K562 (cell line): ENCODE measurements around the gene USP10. TPM values are rescaled to one million over a fixed set of nuclear protein-coding genes. Genes with fewer than 3 reads are reported as not detected.

ENCODE experiments used
- ADNP ChIP-seq: fragments of 200-800 bp; sonication (Bioruptor generic); IDR thresholded peaks from 2 replicates; pipeline ENCODE4 v1.6.1; 2016; ENCODE audit warnings: missing genetic modification characterization, missing compliant biosample characterization
- ARNT ChIP-seq, 2 experiments: fragments of 450-650 bp; IDR thresholded peaks; 2 replicates each; pipeline ENCODE4 v1.6.1; 2016; ENCODE audit warnings: mild to moderate bottlenecking in 1 of 2
- PCBP2 ChIP-seq: fragments of 200-400 bp; formaldehyde crosslinking; IDR thresholded peaks from 2 replicates; pipeline ENCODE4 v1.6.1; 2018; ENCODE audit warnings: low read length, low read depth, mild to moderate bottlenecking, moderate library complexity; ENCODE audit not compliant: poor library complexity, severe bottlenecking
- YY1 ChIP-seq, 3 experiments: IDR thresholded peaks; 2 replicates each; pipeline ENCODE4 v1.6.1; 2011; ENCODE audit warnings: low read length in 2 of 3, mild to moderate bottlenecking in 2 of 3, moderate library complexity in 2 of 3, borderline replicate concordance in 1 of 3, control low read depth in 1 of 3, low read depth in 1 of 3; ENCODE audit not compliant: insufficient read depth in 3 of 3, insufficient replicate concordance in 2 of 3, control insufficient read depth in 1 of 3, insufficient read length in 1 of 3; ENCODE audit errors: extremely low read depth in 1 of 3
- ZNF217 ChIP-seq: sonication (generic); formaldehyde crosslinking; IDR thresholded peaks from 2 replicates; pipeline ENCODE4 v1.8.0; 2022; ENCODE audit warnings: mild to moderate bottlenecking, missing genetic modification reagents
- polyA plus RNA-seq, 8 experiments: library from polyadenylated mRNA; depleted of rRNA in 4 of 8; stranded (reverse) in 5 of 8; unstranded in 3 of 8; fragments of >200 nt; fragmentation: Nextera tagmentation in 2 of 8; fragmentation: Illumina TruSeq in 1 of 8; extraction: Ambion mirVana in 2 of 8; extraction: Trizol in 1 of 8; gene quantifications; 2 replicates each; pipeline versions ENCODE4 v1.2.1 to v1.2.3, GENCODE V29; 2011 to 2014; ENCODE audit warnings: inconsistent platforms in 1 of 8, missing spikeins in 1 of 8
- total RNA-seq, 7 experiments: library from RNA; depleted of rRNA in 6 of 7; stranded (reverse); fragments of >200 nt in 6 of 7; fragmentation: Illumina TruSeq in 2 of 7; extraction: Trizol in 2 of 7; gene quantifications; 2 replicates each; pipeline versions ENCODE4 v1.2.1 to v1.2.3, GENCODE V29; 2011 to 2021; ENCODE audit warnings: low replicate concordance in 1 of 7
- TF ChIP-seq, protein P1 (sequence below), 2 experiments: fragments of 450-650 bp; conservative IDR thresholded peaks; 2 replicates each; pipeline ENCODE4 v1.6.1; 2017; ENCODE audit warnings: mild to moderate bottlenecking in 2 of 2, moderate library complexity in 2 of 2
- TF ChIP-seq, protein P2 (sequence below), 2 experiments: fragments of 450-650 bp; IDR thresholded peaks; 2 replicates each; pipeline ENCODE4 v1.6.1; 2018; ENCODE audit warnings: mild to moderate bottlenecking in 2 of 2, low read depth in 1 of 2; ENCODE audit not compliant: partially characterized antibody in 2 of 2
- TF ChIP-seq, protein P3 (sequence below): fragments of 250-450 bp; sonication (Bioruptor Pico); IDR thresholded peaks from 2 replicates; pipeline ENCODE4 v1.8.0; 2022; ENCODE audit warnings: inconsistent platforms
- TF ChIP-seq, protein P4 (sequence below): fragments of 450-650 bp; IDR thresholded peaks from 2 replicates; pipeline ENCODE4 v1.6.1; 2016; ENCODE audit warnings: borderline replicate concordance
- TF ChIP-seq, protein P5 (sequence below), 2 experiments: IDR thresholded peaks in 1 of 2; conservative IDR thresholded peaks in 1 of 2; 2 replicates each; pipeline ENCODE4 v1.6.1; 2016; ENCODE audit warnings: low read depth in 2 of 2, mild to moderate bottlenecking in 1 of 2, missing compliant biosample characterization in 1 of 2, missing genetic modification characterization in 1 of 2, moderate library complexity in 1 of 2

USP10 gene
- total and polyA plus RNA-seq, 9 of the 15 experiments (the other 6 are each of a cell fraction or from before 2014, with no cell fraction given), result 61.7 to 197 (median 116) TPM

DNA sequence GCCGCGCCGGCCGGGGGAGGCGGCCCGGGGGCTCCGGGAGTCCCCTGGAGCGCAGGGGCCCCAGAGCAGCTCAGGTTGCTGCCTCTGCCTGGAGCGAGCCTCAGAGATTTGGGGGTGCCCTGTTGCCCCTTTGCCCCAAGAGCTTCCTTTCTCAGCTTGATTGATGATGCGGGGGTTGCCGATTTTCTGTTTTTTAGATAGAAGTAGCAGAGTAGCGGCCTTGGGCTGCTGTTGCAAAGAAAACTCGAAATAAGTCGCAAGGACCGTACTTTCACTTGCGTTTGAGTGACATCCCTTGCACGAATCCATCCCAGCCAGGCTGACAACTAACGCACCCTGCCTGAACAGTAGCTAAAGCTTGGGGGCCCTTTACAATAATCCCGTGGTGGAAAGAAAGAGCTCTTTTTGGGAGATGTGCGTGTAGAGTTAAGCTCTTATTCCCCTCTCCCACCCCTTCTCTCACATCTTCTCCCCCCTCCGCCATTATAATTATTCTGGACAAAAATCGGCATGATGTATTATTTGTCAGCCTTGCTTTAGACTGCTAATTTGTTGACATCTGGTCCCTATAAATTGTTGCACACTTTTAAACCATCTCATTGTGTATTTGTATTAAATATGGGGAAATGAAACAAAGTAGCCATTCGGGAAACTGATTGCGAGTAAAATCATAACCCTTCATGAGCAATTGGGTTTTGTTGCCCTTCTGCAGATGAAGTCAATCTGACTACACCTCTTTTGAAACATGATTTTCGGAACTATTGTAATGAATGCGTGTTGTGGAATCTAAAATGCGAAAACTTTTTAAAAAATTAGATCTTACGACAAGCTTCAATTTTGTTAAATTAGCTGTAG is 873 bp downstream of the USP10 start (continued):
- TF ChIP-seq, protein P1, sequence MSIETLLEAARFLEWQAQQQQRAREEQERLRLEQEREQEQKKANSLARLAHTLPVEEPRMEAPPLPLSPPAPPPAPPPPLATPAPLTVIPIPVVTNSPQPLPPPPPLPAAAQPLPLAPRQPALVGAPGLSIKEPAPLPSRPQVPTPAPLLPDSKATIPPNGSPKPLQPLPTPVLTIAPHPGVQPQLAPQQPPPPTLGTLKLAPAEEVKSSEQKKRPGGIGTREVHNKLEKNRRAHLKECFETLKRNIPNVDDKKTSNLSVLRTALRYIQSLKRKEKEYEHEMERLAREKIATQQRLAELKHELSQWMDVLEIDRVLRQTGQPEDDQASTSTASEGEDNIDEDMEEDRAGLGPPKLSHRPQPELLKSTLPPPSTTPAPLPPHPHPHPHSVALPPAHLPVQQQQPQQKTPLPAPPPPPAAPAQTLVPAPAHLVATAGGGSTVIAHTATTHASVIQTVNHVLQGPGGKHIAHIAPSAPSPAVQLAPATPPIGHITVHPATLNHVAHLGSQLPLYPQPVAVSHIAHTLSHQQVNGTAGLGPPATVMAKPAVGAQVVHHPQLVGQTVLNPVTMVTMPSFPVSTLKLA (conservative IDR thresholded peaks at IDR 0.05), result 0 out of 4 replicates have a peak, but pooled peaks of 1 of the 2 experiments have one; percentile 17
- TF ChIP-seq, protein P2, sequence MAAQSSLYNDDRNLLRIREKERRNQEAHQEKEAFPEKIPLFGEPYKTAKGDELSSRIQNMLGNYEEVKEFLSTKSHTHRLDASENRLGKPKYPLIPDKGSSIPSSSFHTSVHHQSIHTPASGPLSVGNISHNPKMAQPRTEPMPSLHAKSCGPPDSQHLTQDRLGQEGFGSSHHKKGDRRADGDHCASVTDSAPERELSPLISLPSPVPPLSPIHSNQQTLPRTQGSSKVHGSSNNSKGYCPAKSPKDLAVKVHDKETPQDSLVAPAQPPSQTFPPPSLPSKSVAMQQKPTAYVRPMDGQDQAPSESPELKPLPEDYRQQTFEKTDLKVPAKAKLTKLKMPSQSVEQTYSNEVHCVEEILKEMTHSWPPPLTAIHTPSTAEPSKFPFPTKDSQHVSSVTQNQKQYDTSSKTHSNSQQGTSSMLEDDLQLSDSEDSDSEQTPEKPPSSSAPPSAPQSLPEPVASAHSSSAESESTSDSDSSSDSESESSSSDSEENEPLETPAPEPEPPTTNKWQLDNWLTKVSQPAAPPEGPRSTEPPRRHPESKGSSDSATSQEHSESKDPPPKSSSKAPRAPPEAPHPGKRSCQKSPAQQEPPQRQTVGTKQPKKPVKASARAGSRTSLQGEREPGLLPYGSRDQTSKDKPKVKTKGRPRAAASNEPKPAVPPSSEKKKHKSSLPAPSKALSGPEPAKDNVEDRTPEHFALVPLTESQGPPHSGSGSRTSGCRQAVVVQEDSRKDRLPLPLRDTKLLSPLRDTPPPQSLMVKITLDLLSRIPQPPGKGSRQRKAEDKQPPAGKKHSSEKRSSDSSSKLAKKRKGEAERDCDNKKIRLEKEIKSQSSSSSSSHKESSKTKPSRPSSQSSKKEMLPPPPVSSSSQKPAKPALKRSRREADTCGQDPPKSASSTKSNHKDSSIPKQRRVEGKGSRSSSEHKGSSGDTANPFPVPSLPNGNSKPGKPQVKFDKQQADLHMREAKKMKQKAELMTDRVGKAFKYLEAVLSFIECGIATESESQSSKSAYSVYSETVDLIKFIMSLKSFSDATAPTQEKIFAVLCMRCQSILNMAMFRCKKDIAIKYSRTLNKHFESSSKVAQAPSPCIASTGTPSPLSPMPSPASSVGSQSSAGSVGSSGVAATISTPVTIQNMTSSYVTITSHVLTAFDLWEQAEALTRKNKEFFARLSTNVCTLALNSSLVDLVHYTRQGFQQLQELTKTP (IDR thresholded peaks at IDR 0.05; ENCODE audit: low read depth in 1 of 2, partially characterized antibody in 2 of 2), result peak; percentile 24 to 39
- TF ChIP-seq, protein P3, sequence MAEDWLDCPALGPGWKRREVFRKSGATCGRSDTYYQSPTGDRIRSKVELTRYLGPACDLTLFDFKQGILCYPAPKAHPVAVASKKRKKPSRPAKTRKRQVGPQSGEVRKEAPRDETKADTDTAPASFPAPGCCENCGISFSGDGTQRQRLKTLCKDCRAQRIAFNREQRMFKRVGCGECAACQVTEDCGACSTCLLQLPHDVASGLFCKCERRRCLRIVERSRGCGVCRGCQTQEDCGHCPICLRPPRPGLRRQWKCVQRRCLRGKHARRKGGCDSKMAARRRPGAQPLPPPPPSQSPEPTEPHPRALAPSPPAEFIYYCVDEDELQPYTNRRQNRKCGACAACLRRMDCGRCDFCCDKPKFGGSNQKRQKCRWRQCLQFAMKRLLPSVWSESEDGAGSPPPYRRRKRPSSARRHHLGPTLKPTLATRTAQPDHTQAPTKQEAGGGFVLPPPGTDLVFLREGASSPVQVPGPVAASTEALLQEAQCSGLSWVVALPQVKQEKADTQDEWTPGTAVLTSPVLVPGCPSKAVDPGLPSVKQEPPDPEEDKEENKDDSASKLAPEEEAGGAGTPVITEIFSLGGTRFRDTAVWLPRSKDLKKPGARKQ (CRISPR knock-in tag), result no peak
- no peak for TF ChIP-seq ZNF217
- no peak for TF ChIP-seq ADNP (tag)
- TF ChIP-seq, protein P4, sequence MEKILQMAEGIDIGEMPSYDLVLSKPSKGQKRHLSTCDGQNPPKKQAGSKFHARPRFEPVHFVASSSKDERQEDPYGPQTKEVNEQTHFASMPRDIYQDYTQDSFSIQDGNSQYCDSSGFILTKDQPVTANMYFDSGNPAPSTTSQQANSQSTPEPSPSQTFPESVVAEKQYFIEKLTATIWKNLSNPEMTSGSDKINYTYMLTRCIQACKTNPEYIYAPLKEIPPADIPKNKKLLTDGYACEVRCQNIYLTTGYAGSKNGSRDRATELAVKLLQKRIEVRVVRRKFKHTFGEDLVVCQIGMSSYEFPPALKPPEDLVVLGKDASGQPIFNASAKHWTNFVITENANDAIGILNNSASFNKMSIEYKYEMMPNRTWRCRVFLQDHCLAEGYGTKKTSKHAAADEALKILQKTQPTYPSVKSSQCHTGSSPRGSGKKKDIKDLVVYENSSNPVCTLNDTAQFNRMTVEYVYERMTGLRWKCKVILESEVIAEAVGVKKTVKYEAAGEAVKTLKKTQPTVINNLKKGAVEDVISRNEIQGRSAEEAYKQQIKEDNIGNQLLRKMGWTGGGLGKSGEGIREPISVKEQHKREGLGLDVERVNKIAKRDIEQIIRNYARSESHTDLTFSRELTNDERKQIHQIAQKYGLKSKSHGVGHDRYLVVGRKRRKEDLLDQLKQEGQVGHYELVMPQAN, result peak; percentile 49; the same call in 1 of the 2 replicates
- TF ChIP-seq, protein P5, sequence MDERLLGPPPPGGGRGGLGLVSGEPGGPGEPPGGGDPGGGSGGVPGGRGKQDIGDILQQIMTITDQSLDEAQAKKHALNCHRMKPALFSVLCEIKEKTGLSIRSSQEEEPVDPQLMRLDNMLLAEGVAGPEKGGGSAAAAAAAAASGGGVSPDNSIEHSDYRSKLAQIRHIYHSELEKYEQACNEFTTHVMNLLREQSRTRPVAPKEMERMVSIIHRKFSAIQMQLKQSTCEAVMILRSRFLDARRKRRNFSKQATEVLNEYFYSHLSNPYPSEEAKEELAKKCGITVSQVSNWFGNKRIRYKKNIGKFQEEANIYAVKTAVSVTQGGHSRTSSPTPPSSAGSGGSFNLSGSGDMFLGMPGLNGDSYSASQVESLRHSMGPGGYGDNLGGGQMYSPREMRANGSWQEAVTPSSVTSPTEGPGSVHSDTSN (CRISPR knock-in tag; IDR thresholded peaks at IDR 0.05; ENCODE audit: low read depth), result peak; percentile 70
- TF ChIP-seq, protein P5 (tag; conservative IDR thresholded peaks at IDR 0.05; ENCODE audit: low read depth), result peak; percentile 84
- TF ChIP-seq PCBP2, result peak; percentile 22
- peak in 1 of 2 experiments; percentile 38; a peak in 1 of 4 replicates for TF ChIP-seq ARNT (IDR thresholded peaks at IDR 0.05)
- peak in 1 of 3 experiments; percentile 10 for TF ChIP-seq YY1 (IDR thresholded peaks at IDR 0.05; ENCODE audit: borderline replicate concordance in 1 of 3, control insufficient read depth in 1 of 3, extremely low read depth in 1 of 3, insufficient read depth in 3 of 3, insufficient read length in 1 of 3, insufficient replicate concordance in 2 of 3, low read depth in 1 of 3, low read length in 2 of 3)
